Nephron (organoid): ENCODE data around the gene GIMAP1.

Source experiments
- H3K27ac Mint-ChIP-seq, 3 experiments: 2 replicates each; pipeline ENCODE4 v1.8.0; 2020; ENCODE audit warnings: mixed read lengths in 3 of 3, mild to moderate bottlenecking in 2 of 3, moderate library complexity in 1 of 3
- H3K27me3 Mint-ChIP-seq: 2 replicates; pipeline ENCODE4 v1.8.0; 2021; ENCODE audit warnings: low read depth, mild to moderate bottlenecking, moderate library complexity, mixed read lengths
- H3K36me3 Mint-ChIP-seq: 2 replicates; pipeline ENCODE4 v1.8.0; 2020; ENCODE audit warnings: low read depth, mixed read lengths
- H3K4me1 Mint-ChIP-seq: 2 replicates; pipeline ENCODE4 v1.8.0; 2020; ENCODE audit warnings: mixed read lengths
- H3K4me3 Mint-ChIP-seq, 3 experiments: 2 replicates each; pipeline ENCODE4 v1.8.0; 2020; ENCODE audit warnings: mild to moderate bottlenecking in 3 of 3, mixed read lengths in 3 of 3, moderate library complexity in 2 of 3
- H3K9me3 Mint-ChIP-seq: 2 replicates; pipeline ENCODE4 v1.8.0; 2020; ENCODE audit warnings: mixed read lengths
- TF ChIP-seq, protein P1 (sequence below), 3 experiments: fragments of 200-600 bp; sonication (generic); IDR thresholded peaks; one replicate each; pipeline ENCODE4 v1.5.0; 2021; ENCODE audit warnings: antibody characterized with exemption in 3 of 3; ENCODE audit not compliant: unreplicated experiment in 3 of 3

Gene GIMAP1

DNA sequence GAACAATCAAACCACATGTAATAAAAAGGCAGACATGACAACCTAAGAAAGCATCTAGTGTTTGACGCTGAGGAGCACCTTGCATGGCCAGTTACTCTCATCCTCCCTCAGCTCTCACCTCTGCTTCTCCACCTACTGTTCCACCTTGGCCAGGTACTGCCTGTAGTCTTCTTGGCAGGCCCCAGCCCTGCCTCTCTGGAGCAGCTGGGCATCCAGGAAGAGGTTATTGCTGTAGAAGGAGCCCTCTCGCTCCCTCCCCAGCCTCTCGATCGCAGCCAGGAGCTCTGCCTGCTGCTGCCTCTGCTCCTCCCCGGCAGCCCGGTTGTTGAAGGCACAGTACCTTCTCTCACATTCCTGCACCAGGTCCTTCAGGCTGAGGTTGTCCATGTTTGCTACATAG lies 30.5 kb downstream of the GIMAP1 start:
- H3K36me3 Mint-ChIP-seq: no peaks in the 10 kb centered on the region
- peaks cover 29% of the 10 kb centered on the region for H3K4me1 Mint-ChIP-seq
- H3K9me3 Mint-ChIP-seq: no peaks in the 10 kb centered on the region
- no peak overlapping the region for H3K27ac Mint-ChIP-seq
- H3K4me3 Mint-ChIP-seq: no peak overlapping the region
- TF ChIP-seq, protein P1, sequence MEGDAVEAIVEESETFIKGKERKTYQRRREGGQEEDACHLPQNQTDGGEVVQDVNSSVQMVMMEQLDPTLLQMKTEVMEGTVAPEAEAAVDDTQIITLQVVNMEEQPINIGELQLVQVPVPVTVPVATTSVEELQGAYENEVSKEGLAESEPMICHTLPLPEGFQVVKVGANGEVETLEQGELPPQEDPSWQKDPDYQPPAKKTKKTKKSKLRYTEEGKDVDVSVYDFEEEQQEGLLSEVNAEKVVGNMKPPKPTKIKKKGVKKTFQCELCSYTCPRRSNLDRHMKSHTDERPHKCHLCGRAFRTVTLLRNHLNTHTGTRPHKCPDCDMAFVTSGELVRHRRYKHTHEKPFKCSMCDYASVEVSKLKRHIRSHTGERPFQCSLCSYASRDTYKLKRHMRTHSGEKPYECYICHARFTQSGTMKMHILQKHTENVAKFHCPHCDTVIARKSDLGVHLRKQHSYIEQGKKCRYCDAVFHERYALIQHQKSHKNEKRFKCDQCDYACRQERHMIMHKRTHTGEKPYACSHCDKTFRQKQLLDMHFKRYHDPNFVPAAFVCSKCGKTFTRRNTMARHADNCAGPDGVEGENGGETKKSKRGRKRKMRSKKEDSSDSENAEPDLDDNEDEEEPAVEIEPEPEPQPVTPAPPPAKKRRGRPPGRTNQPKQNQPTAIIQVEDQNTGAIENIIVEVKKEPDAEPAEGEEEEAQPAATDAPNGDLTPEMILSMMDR (IDR thresholded peaks at IDR 0.05; ENCODE audit: unreplicated experiment in 3 of 3): no peak
- H3K27me3 Mint-ChIP-seq: peaks cover 3% of the 10 kb centered on the region

DNA sequence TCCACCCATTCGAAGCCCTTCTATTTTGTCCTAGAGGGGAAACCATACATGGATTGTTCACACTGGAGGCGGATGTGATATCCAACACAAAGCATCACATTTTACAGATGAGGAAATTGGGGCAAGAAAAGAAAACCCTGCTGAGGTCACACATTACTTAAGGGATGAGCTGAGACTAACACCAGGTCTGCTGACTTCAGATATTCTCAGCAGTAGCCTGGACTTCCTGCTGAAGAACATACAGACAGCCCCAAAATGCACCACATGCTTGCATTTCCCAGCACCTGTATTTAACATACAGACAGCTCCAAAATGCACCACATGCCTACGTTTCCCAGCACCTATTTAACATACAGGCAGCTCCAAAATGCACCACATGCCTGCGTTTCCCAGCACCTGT lies 32.0 kb downstream of the GIMAP1 start:
- Mint-ChIP-seq H3K27me3 (no peaks in the 10 kb centered on the region), H3K36me3 (no peaks in the 10 kb centered on the region), H3K4me3 (no peak overlapping the region), H3K4me1 (peaks cover 28% of the 10 kb centered on the region), H3K9me3 (no peaks in the 10 kb centered on the region), H3K27ac (no peak overlapping the region)
- TF ChIP-seq, protein P1 (IDR thresholded peaks at IDR 0.05; ENCODE audit: unreplicated experiment in 3 of 3): no peak

DNA sequence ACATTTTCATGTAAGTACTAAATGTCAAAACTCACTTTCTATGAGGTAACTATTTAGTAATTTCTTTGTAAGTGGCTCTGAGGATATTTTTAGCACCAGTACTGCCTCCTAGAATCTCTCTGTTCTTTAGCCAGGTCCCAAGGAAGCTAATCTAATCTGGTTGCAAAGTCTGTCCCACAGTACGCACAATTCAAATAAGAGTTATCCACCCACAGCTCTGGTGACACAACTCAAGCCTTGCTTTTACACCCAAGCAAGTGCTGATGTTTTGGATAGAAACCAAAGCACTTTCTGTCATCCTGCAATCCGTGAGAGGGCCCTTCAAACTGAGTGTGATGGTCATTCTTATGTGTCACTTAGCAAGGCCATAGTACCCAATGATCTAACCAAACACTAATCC lies 35.3 kb downstream of the GIMAP1 start:
- Mint-ChIP-seq H3K9me3 (no peaks in the 10 kb centered on the region), H3K4me3 (no peak overlapping the region), H3K4me1 (no peaks in the 10 kb centered on the region), H3K36me3 (no peaks in the 10 kb centered on the region), H3K27me3 (no peaks in the 10 kb centered on the region), H3K27ac (no peak overlapping the region)
- TF ChIP-seq, protein P1 (IDR thresholded peaks at IDR 0.05; ENCODE audit: unreplicated experiment in 3 of 3): no peak

DNA sequence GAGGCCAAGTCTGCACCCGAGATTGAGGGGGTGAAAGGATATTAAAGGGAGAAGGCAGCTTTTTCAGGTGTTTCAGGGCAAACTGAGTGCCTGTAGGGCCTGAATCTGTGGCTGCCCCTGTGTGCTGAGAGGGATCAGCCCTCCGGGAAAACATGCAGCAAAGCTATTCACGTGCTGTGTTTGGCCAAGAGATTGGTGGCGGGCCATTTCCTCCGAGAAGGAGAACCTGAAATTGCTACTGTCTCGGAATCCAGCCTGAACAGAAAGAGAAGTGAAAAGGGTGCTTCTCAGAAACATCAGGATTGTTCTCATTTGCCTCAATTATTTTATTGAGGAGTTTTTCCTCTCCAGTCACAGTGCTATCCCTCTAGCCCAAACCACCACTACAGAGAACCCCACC lies 36.8 kb downstream of the GIMAP1 start:
- Mint-ChIP-seq H3K27me3 (no peaks in the 10 kb centered on the region), H3K4me3 (no peak overlapping the region), H3K27ac (no peak overlapping the region), H3K36me3 (no peaks in the 10 kb centered on the region), H3K4me1 (no peaks in the 10 kb centered on the region), H3K9me3 (no peaks in the 10 kb centered on the region)
- TF ChIP-seq, protein P1 (IDR thresholded peaks at IDR 0.05; ENCODE audit: unreplicated experiment in 3 of 3): no peak

DNA sequence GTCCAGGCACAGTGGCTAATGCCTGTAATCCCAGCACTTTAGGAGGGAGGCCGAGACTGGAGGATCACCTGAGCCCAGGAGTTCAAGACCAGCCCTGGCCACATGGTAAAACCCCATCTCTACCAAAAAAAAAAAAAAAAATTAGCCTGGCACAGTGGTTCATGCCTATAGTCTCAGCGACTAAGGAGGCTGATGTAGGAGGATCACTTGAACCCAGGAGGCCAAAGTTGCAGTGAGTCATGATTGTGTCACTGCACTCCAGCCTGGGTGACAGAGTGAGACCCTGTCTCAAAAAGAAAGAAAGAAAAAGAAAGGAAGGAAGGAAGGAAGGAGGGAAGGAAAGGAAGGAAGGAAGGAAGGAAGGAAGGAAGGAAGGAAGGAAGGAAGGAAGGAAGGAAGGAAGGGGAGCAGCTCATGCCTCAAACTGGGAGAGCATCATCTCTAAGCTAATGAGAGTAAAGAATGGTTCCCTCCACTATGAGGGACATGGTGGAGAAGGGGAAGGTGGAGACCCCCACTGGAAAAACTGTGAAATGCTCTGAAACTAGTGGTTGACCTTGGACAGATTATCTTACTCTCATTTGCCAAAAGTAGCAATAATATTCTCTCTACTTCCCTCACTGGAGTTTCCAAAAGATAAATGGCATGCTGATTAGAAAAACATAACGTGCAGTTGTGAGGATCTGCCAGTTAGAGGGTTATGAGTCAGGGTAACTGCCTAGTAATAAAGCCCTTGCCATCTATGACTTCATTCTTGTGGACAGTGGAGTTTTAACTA lies 37.6 kb downstream of the GIMAP1 start:
- no peaks in the 10 kb centered on the region for H3K36me3 Mint-ChIP-seq
- no peaks in the 10 kb centered on the region for H3K4me1 Mint-ChIP-seq
- TF ChIP-seq, protein P1 (IDR thresholded peaks at IDR 0.05; ENCODE audit: unreplicated experiment in 3 of 3): peak; percentile 35 to 49 (median 36)
- no peak overlapping the region for H3K27ac Mint-ChIP-seq
- H3K9me3 Mint-ChIP-seq: no peaks in the 10 kb centered on the region
- H3K27me3 Mint-ChIP-seq: no peaks in the 10 kb centered on the region
- no peak overlapping the region for H3K4me3 Mint-ChIP-seq

DNA sequence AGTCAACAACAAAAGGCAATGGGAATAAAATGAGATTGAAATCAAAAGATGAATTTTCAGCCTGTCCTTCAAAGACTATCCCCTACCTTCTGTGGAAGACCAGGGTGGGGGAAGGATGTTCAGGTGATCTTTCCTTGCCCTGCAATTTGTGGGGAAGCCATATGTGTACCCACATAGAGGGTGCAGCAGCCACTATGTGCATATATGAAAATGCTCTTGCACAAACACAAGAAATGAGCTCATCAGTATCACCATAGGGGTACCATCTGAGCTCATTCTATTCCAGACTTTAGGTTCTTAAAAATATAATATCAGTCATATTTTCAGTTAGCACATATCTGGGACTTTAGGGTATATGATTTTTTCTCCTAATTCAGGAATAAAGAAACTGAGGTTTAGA lies 38.5 kb downstream of the GIMAP1 start:
- TF ChIP-seq, protein P1 (IDR thresholded peaks at IDR 0.05; ENCODE audit: unreplicated experiment in 3 of 3): no peak
- Mint-ChIP-seq H3K4me3 (no peak overlapping the region), H3K4me1 (no peaks in the 10 kb centered on the region)

More for the DNA sequence above, 38.5 kb downstream of the GIMAP1 start:
- Mint-ChIP-seq H3K36me3 (no peaks in the 10 kb centered on the region), H3K27me3 (no peaks in the 10 kb centered on the region), H3K9me3 (peaks cover 3% of the 10 kb centered on the region), H3K27ac (no peak overlapping the region)
